Smooth muscle cell (in vitro differentiated cells): ENCODE data around the gene ATP4B. TPM values are rescaled to one million over a fixed set of nuclear protein-coding genes. Genes with fewer than 3 reads are reported as not detected.

Experiments
- DNase-seq: peaks from one replicate; lab custom pipeline; 2025; ENCODE audit not compliant: unreplicated experiment; lab: John Stamatoyannopoulos, UW
- H2AFZ ChIP-seq: fragments of 200-600 bp; sonication (generic); 2 replicates; pipeline ENCODE4 v1.6.0; 2016; ENCODE audit warnings: antibody characterized with exemption, low read depth, mild to moderate bottlenecking
- H3F3A ChIP-seq: fragments of 200-600 bp; sonication (generic); 2 replicates; pipeline ENCODE4 v1.6.0; 2017; ENCODE audit warnings: antibody characterized with exemption, low read depth
- H3K27ac ChIP-seq: fragments of 200-600 bp; sonication (generic); 2 replicates; pipeline ENCODE4 v1.5.1; 2016; ENCODE audit warnings: low read depth, mild to moderate bottlenecking
- H3K27me3 ChIP-seq: fragments of 200-600 bp; sonication (generic); 2 replicates; pipeline ENCODE4 v1.6.1; 2016; ENCODE audit warnings: low read depth, mild to moderate bottlenecking
- H3K36me3 ChIP-seq: fragments of 200-600 bp; sonication (generic); 2 replicates; pipeline ENCODE4 v1.5.1; 2016; ENCODE audit warnings: low read depth
- H3K4me1 ChIP-seq: fragments of 200-600 bp; sonication (generic); 2 replicates; pipeline ENCODE4 v1.5.1; 2016; ENCODE audit warnings: low read depth
- H3K4me2 ChIP-seq: fragments of 200-600 bp; sonication (generic); 2 replicates; pipeline ENCODE4 v1.6.0; 2016; ENCODE audit warnings: mild to moderate bottlenecking
- H3K4me3 ChIP-seq: fragments of 200-600 bp; sonication (generic); 2 replicates; pipeline ENCODE4 v1.5.1; 2016; ENCODE audit warnings: mild to moderate bottlenecking
- H3K79me2 ChIP-seq: fragments of 200-600 bp; sonication (generic); 2 replicates; pipeline ENCODE4 v1.6.0; 2016; ENCODE audit warnings: low read depth, mild to moderate bottlenecking
- H3K9ac ChIP-seq: fragments of 200-600 bp; sonication (generic); 2 replicates; pipeline ENCODE4 v1.6.0; 2016; ENCODE audit warnings: low read depth
- H3K9me3 ChIP-seq: fragments of 200-600 bp; sonication (generic); replicated peaks from 2 replicates; pipeline ENCODE4 v1.5.1; 2016; ENCODE audit warnings: low read depth
- H4K20me1 ChIP-seq: fragments of 200-600 bp; sonication (generic); 2 replicates; pipeline ENCODE4 v1.6.0; 2016; ENCODE audit warnings: low read depth
- WGBS: methylation state at CpG from one replicate; pipeline ENCODE4 v1.1.7; 2016; ENCODE audit warnings: low lambda C conversion rate; 5-methylcytosine and 5-hydroxymethylcytosine counted together
- polyA plus RNA-seq: library from polyadenylated mRNA; unstranded; fragments of >200 nt; fragmentation: Nextera tagmentation; extraction: Ambion mirVana; gene quantifications from 2 replicates; pipeline ENCODE4 v1.2.1, GENCODE V29; 2016
- total RNA-seq: library from RNA; depleted of rRNA; stranded (reverse); fragments of >200 nt; gene quantifications from 2 replicates; pipeline ENCODE4 v1.2.3, GENCODE V29; 2014
- TF ChIP-seq, protein P1 (sequence below): fragments of 200-600 bp; sonication (generic); IDR thresholded peaks from 2 replicates; pipeline ENCODE4 v1.5.1; 2017; ENCODE audit warnings: borderline replicate concordance, mild to moderate bottlenecking, antibody characterized with exemption; ENCODE audit not compliant: insufficient read depth, poor library complexity, severe bottlenecking

Gene ATP4B
- total and polyA plus RNA-seq, 2 experiments from 2014 or later: not detected

- Histone ChIP-seq H2AFZ (no peak overlapping the region), H3K9ac (no peak overlapping the region), H3K36me3 (peaks cover 15% of the 10 kb centered on the region), H3K27me3 (no peaks in the 10 kb centered on the region), H3K79me2 (no peaks in the 10 kb centered on the region), H3K4me1 (no peaks in the 10 kb centered on the region), H3K9me3 (no peaks in the 10 kb centered on the region), H3F3A (no peaks in the 10 kb centered on the region), H3K27ac (no peak overlapping the region), H3K4me2 (no peak overlapping the region), H4K20me1 (no peaks in the 10 kb centered on the region), H3K4me3 (no peak overlapping the region)
- TF ChIP-seq, protein P1, sequence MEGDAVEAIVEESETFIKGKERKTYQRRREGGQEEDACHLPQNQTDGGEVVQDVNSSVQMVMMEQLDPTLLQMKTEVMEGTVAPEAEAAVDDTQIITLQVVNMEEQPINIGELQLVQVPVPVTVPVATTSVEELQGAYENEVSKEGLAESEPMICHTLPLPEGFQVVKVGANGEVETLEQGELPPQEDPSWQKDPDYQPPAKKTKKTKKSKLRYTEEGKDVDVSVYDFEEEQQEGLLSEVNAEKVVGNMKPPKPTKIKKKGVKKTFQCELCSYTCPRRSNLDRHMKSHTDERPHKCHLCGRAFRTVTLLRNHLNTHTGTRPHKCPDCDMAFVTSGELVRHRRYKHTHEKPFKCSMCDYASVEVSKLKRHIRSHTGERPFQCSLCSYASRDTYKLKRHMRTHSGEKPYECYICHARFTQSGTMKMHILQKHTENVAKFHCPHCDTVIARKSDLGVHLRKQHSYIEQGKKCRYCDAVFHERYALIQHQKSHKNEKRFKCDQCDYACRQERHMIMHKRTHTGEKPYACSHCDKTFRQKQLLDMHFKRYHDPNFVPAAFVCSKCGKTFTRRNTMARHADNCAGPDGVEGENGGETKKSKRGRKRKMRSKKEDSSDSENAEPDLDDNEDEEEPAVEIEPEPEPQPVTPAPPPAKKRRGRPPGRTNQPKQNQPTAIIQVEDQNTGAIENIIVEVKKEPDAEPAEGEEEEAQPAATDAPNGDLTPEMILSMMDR: no peak
- WGBS: 89% methylated on average over 27 of the region's 27 CpGs
- DNase-seq: no peak
Observed at GRCh38 chr13:113639616-113640262, 18.3 kb downstream of the ATP4B start.

DNA sequence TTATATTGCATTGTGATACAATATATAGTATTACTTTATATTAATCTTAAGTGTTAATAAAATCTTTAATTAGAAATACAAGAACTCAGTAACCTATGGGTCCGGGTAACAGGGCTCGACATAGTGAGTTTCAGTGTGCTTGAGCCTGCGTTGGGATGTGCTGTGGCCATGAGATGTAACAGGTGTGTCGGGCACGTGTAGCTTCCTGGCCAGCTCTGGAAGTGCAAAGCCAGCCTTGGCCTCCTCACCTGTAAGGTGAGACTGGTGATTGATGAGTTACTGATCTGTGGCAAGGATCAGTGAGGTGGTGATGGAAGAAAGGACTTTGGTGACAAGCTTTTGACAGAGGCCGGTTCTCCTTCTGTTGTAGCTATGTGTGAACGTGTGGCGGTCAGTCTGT lies 19.2 kb downstream of the ATP4B start:
- Histone ChIP-seq H3K4me3 (no peak overlapping the region), H3K36me3 (peaks cover 15% of the 10 kb centered on the region), H3K79me2 (no peaks in the 10 kb centered on the region), H3K4me1 (no peaks in the 10 kb centered on the region), H3K27ac (no peak overlapping the region), H4K20me1 (no peaks in the 10 kb centered on the region), H3F3A (no peaks in the 10 kb centered on the region), H3K9ac (no peak overlapping the region), H3K27me3 (no peaks in the 10 kb centered on the region), H3K4me2 (no peak overlapping the region), H3K9me3 (no peaks in the 10 kb centered on the region), H2AFZ (no peak overlapping the region)
- 98% methylated on average over 8 of the region's 8 CpGs for WGBS
- TF ChIP-seq, protein P1: no peak
- no peak for DNase-seq

GRCh38 chr13:113638173-113638746 lies 19.7 kb downstream of the ATP4B start:
- Histone ChIP-seq H3K4me3 (no peak overlapping the region), H3K9ac (no peak overlapping the region), H3K4me1 (no peaks in the 10 kb centered on the region), H3K9me3 (no peaks in the 10 kb centered on the region), H3K36me3 (peaks cover 15% of the 10 kb centered on the region), H3K79me2 (no peaks in the 10 kb centered on the region), H3F3A (no peaks in the 10 kb centered on the region), H2AFZ (no peak overlapping the region), H4K20me1 (no peaks in the 10 kb centered on the region), H3K27ac (no peak overlapping the region), H3K4me2 (no peak overlapping the region), H3K27me3 (no peaks in the 10 kb centered on the region)
- TF ChIP-seq, protein P1: no peak
- WGBS: 98% methylated on average over 37 of the region's 37 CpGs
- no peak for DNase-seq
